GM11168 (cell line): ENCODE measurements around the gene GTF3C6.
"Not testable (repeated sequence)": the region's sequence is repeated elsewhere in the genome, so short reads cannot be mapped to it uniquely, and the experiment has no call there.

Source experiments
- in situ Hi-C: fragments of 300-500 bp; cut with MboI; formaldehyde crosslinking; loops from one replicate; pipeline ENCODE4 v1.12.0; 2022; ENCODE audit warnings: low sequenced_read_pairs; ENCODE audit not compliant: unreplicated experiment

GTF3C6 gene, protein sequence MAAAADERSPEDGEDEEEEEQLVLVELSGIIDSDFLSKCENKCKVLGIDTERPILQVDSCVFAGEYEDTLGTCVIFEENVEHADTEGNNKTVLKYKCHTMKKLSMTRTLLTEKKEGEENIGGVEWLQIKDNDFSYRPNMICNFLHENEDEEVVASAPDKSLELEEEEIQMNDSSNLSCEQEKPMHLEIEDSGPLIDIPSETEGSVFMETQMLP

DNA sequence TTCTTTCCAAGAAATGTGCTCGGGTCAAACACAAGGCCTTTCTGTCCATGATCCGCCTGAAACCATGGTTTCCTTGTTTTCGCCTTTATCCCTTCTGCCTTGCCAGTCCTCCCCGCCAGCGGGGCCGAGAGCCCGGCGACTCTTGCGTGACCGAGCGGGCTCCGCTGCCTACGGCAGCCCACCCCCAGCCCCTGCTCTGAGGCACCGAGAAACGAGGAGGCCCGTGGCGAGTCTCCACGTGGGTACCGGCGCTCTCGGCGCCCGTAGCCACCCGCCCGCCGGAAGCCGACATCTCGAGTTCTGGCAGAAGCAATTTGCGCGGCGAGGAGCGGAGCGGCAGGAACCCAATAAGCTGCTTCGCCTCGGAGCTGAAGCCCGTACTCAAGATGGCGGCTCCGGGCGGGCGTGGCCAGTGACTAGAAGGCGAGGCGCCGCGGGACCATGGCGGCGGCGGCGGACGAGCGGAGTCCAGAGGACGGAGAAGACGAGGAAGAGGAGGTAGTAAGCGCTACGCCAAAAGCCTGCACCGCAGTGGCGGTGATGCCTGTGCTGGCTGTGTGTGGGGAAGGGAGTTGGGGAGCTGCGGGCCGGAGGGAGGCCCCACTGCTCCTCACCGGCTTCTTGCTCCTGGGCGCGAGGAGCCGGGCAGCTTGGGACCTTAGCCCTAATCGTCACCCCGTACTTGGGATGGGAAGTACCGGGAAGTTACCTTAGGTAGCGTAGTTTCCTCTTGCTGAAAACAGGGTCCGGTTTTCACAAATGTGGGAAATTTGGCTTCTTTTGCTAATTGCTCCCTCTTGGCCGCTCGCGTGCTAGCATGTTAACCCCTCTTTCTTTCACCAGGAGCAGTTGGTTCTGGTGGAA lies at the start of gene GTF3C6:
TSS of gene GTF3C6 (plus strand) at position 378 of the 864 bp plus-strand sequence. CDS start at position 442, 64 bp downstream.
- in situ Hi-C loops: no loop called here

DNA sequence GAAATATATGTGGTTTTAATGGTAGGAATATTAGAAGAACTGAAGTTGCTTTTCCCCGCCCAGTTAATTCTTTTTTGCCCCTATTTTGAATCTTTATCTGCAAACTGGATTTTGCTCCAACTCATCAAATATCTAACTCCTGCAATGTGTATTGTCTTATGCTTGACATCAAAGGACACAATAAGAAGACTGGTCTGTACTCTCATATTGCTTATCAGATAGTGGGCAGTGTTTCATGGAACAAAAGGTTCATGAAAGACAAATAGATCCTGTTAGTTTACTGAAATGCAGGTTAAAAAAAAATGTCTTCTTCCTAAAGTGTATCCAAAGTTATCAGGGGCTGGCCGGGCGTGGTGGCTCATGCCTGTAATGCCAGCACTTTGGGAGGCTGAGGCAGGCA lies 27.7 kb upstream of the GTF3C6 start:
- in situ Hi-C loops: no loop called here

DNA sequence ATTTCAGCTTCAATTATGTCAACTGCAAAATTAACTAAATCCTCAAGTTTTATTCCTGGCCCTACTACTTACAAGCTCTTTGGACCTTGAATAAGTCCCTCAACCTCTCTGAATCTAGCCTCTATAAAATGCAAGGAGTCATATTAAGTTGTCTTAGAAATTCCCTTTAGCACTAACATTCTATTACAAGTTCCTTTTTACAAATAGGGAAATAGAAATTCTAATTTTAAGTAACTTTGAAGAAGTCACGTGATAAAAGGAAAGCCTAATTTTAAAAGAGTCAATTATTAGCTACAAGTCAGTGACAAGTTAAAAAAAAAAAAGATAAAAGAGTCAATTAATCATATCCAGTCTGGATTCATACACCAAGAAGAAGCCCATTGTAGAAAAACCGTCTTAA lies 24.6 kb upstream of the GTF3C6 start:
- in situ Hi-C loops: no loop called here

DNA sequence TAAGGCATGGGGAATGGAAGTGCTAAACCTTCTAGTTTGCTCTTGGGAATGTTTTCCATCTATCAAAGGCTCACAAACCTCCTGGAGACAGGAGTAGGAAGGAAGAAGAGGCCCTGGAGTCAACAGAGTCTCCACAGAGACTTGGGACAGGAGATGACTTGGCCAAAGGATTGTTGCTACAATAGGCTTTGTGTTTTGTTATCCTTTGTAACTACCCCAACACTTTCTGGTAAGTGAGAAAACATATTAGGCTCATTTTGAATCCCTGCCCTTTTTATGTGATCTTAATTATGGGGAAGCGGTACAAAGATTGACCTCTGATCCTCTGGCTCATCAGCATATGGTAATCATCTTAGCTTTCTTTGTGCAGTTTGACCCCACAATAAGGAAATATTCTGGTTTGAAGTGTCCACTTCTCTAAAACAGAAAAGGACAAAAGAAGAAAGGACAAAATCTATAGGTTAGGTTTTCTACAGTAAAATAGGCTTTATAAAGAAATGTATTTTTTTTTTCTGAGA lies 24.1 kb upstream of the GTF3C6 start:
- in situ Hi-C loops: no loop called here

DNA sequence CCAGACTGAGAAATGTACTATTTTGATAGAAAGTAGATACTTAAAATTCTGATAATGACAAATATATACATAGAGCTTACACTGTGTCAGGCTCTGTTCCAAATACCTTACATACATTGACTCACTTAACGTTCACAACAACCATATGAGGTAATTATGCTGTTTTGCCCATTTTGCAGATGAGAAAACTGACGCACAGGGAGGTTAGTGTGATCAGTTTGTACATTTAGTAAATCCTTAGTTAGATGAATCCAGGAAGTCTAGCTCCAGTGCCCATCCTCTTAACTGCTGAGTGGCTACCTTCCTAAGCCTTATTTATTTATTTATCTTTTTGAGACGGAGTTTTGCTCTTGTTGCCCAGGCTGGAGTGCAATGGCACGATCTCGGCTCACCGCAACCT lies 23.3 kb upstream of the GTF3C6 start:
- in situ Hi-C loops: no loop called here

DNA sequence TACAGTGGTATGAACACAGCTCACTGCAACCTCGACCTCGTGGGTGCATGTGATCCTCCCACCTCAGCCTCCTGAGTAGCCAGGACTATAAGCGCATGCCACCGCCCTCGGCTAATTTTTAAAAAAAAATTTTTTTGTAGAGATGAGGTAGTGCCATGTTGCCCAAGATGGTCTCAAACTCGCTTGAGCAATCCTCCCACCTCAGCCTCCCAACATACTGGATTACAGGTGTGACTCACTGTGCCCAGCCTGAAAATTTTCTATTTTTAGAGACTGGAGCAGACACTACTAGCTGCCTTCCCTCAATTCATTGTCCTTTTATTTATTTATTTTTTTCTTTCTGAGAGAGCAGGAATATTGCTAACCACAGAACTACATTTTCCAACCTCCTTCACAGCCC lies 20.3 kb upstream of the GTF3C6 start:
- in situ Hi-C loops: no loop called here

DNA sequence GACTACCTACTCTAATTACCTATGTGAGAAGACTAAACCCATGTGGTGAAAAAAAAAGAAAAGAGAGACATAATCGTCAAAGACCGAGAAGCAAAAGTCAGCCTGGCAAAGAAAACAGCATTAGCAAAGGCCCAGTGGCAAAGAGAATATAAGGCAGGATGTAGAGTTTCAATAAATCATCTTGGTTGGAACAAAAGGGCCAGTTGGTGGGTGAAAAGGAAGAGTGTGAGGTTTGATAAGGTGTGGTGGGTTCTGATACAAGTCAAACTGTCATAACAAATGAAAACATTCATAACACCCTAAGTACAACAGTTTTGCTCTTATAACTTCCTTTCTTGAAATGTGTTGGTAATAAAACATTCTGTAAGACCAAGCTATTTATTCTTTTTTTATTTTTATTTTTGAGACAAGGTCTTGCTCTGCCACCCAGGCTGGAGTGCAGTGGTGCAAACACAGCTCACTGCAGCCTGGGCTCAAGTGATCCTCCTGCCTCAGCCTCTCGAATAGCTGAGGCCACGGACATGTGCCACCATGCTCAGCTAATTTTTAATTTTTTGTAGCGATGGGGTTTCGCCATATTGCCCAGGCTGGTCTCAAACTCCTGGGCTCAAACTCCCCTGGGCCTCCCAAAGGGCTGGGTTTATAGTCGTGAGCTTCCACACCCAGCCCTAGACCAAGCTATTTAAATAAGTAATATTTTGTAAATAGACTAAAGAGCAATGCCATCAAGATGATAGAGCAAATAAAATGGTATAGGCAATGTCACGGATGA lies 18.9 kb upstream of the GTF3C6 start:
- in situ Hi-C loops: loop anchor here (5.0 to 10.0 kb wide), 2 partner anchors 57 to 405 kb away; no protein-coding TSS in a partner anchor

DNA sequence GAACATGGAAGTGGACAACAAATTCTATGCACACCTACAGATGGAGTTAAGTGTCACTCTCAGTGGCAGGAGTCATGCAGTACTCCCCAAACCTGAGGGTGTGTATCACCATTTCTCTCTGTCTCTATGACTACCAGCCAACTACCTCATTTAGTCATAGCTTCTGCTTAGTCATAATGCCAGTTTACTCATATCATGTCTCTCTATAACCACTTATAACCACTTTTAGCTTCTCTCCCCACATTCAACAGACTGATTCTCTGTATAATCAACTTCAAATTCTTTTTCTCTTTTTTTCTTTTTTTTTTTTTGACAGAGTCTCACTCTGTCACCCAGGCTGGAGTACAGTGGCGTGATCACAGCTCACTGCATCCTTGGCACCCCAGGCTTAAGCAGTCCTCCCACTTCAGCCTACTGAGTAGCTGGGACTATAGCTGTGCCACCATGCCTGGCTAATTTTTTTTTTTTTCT lies 13.8 kb upstream of the GTF3C6 start:
- in situ Hi-C loops: loop anchor here (5.0 to 10.0 kb wide), 2 partner anchors 62 to 410 kb away; no protein-coding TSS in a partner anchor

DNA sequence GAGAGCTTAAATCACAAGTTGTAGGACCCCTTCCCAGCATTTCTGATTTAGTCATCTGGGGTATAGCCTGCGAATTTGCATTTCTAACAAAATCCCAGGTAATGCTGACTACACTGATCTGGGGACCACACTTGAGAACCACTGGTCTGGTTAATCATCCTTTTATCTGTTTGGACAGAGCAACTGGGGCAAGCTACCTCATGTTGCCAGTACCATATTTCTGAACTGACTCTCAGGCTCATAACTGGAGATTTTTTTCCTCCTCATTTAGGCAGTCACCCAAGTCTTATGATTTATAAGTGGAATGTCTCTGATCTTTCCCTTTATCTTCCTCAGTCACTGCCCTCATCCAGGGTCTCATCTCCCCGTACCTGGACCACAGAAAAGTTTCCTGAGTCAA lies 12.0 kb upstream of the GTF3C6 start:
- in situ Hi-C loops: loop anchor here (10.0 kb wide), 1 partner anchor 412 kb away; no protein-coding TSS in a partner anchor

DNA sequence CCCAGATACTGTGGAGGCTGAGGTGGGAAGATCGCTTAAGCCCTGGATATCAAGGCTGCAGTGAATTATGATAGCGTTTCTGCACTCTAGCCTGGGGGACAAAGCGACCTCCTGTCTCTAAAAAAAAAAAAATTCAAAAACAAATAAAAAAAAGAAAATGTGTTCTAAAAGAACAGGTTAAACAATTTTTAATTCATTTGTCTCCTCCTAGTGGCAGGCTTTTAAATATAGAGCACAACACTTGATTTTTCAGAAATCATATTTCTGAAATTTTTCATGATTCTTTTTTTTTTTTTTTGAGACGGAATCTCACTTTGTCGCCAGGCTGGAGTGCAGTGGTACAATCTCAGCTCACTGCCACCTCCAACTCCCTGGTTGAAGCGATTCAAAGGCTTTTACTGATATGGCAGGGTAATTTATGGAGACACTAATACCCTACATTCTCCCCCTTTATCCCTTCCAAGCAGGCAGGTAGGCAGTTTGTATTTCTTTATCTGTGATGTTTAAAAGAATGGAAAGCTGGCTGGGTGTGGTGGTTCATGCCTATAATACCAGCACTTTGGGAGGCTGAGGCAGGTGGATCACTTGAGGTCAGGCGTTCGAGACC lies 8.7 kb upstream of the GTF3C6 start:
- in situ Hi-C loops: loop anchor here (5.0 to 10.0 kb wide), 2 partner anchors 272 to 415 kb away; no protein-coding TSS in a partner anchor

DNA sequence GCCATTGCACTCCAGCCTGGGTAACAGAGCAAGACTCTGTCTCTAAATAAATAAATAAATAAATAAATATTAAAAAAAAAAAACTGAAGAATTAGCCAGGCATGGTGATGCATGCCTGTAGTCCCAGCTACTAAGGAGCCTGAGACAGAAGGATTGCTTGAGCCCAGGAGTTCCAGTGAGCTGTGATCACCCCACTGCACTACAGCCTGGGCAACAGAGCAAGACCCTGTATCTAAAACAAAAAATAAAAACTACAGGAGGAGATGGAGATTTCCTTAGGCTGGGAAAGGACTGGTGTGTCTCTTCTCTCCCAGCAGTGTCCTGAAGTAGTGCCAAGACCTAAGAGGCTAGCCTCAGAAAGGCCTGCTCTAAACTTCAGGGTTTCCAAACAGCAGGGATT lies 8.1 kb upstream of the GTF3C6 start:
- in situ Hi-C loops: loop anchor here (5.0 kb wide), 1 partner anchor 273 kb away; no protein-coding TSS in a partner anchor

DNA sequence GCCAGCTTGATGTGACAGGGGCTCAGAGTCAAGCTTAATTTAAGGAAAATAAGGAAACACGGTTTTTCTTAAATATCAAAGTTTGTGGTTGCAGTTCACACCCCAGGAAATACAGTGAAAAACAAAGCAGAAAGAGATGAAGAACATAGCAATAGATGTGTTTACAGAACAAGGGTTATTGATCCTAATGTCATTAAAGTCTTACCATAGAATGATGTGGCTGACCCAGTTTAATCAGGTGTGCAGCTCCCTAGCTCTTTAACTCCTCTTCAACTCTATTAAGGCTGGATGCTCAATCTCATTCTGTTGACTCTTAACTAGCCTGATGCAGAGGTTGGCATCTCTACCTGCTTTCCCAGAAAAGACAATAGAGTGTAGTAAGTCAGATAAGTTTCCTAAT lies 7.5 kb upstream of the GTF3C6 start:
- in situ Hi-C loops: loop anchor here (5.0 kb wide), 1 partner anchor 274 kb away; no protein-coding TSS in a partner anchor

DNA sequence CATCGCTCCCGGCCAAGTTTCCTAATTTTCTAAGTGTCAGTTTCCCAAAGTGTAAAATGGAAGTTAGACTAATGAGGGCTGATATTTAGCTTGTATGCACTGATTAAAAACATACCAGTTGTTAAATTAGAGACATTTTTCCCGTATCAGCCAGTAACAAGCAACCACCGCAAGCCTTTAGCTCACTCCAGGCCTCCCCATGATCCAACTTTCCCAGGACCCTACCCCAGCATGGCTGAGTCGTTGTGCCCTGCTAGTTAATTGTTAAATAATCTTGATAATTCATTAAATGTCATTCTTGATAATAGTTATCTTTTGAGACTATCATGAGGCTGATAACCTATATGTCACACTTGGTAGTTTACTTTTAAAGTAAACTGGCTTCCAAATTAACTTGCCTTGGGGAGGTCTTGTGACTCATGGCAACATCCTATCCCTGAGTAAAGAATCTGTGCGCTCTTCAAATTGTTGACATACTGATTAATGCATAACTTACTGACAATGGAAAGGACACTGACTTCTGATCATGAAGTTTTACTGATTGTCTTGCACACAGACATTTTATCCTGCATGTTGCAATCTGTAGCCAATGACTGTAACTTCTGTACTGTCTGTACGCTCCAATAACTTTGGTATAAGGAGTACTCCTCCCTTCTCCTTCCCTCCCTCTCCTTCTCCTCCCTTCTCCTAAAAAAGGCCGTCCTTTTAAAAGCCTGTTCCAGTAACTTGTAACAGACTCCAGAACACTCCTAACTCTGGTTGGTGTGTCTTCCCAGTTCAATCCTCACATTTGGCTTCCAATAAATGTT lies 6.3 kb upstream of the GTF3C6 start:
- in situ Hi-C loops: loop anchor here (5.0 kb wide), 1 partner anchor 275 kb away; no protein-coding TSS in a partner anchor

DNA sequence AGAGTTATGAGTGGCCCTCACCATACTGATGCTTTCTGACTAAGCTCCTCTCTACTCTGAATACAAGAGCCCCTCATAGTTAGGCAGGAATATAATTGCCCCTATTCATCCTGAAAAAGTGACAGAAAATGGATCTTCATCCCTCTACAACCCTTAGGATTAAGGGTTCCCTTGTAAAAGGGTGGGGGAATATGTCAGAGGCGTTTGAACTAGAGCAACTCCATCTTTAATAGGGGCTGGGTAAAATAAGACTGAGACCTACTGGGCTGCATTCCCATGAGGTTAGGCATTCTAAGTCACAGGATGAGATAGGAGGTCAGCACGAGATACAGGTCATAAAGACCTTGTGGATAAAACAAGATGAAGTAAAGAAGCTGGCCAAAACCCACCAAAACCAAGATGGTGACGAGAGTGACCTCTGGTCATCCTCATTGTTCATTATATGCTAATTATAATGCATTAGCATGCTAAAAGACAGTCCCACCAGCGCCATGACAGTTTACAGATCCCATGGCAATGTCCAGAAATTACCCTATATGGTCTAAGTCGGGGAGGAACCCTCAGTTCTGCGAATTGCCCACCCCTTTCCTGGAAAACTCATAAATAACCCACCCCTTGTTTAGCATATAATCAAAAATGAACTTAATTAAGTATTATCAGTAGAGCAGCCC lies 4.7 kb upstream of the GTF3C6 start:
- in situ Hi-C loops: loop anchor here (5.0 kb wide), 1 partner anchor 276 kb away; no protein-coding TSS in a partner anchor

DNA sequence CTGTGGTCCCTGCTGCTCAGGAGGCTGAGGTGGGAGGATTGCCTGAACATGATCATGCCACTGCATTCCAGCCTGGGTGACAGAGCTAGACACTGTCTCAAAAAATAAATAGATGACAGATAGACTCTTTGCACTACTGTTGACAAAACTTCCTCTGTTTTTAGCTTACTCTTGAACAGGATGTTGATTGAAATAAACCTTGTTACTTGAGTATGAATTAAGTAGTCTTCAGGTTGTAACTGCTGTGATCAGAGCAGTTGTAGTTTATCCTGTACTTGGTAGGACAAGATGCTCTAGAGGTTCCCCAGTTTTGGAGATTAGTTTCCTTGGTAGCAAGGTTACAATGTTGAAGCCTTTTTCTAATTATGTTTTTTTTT lies 1.5 kb downstream of the GTF3C6 start:
- in situ Hi-C loops: no loop called here

DNA sequence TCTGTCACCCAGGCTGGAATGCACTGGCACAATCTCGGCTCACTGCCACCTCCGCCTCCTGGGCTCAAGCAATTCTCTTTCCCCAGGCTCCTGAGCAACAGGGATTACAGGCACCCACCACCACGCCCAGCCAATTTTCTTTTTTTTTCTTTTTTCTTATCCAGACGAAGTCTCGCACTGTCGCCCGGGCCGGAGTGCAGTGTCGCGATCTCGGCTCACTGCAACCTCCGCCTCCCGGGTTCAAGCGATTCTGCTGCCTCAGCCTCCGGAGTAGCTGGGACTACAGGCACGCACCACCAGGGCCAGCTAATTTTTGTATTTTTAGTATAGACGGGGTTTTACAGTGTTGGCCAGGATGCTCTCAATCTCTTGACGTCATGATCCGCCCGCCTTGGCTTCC lies 4.1 kb downstream of the GTF3C6 start:
- in situ Hi-C loops: not testable (repeated sequence)

DNA sequence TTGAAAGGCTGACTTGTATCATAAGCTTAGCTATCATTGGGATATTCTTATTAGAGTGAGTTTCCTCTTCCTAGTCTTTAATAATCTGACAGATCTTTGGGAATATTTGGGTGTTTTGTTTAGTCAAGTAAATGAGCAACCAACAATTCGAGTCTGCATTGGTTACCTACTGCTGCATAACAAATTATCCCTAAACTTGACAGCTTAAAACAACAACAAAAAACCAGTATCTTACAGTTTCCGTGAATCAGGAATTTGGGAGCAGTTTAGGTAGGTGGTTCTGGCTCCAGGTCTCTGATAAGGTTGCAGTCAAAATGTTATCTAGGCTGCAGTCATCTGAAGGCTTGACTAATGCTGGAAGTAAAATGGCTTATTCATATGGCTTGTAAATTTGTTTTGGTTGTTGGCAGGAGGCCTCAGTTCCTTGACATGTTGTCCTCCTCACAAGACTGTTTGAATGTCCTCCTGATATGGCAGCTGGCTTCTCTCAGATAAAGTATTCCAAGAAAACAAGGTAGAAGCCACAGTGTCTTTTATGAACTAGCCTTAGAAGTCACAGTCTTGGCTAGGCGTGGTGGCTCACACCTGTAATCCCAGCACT lies 7.2 kb downstream of the GTF3C6 start:
- in situ Hi-C loops: no loop called here

DNA sequence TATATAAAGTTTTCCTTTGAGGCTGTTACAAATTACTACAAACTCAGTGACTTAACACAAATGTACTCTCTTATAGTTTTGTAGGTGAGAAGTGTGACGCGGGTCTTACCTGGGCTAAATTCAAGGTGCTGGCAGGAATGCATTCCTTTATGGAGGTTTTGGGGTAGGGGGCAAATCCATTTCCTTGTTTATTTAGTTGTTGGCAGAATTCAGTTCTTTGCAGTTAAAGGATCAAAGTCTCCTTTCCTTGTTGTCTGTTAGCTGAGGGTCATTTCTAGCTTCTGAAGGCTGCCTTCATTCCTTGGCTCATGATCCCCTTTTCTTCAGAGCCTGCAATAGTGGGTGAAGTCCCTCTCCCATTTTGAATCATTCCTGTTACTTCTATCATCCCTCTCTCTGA lies 10.2 kb downstream of the GTF3C6 start:
- in situ Hi-C loops: not testable (repeated sequence)
